PC-3 (cell line): ENCODE data around the gene RHOH.

Source experiments
- EZH2 ChIP-seq: fragments of 300-600 bp; sonication (generic); IDR thresholded peaks from one replicate; pipeline ENCODE4 v1.6.1; 2017; ENCODE audit warnings: antibody characterized with exemption, mild to moderate bottlenecking, low read length; ENCODE audit not compliant: unreplicated experiment
- TF ChIP-seq, protein P1 (sequence below): fragments of 300-600 bp; sonication (generic); conservative IDR thresholded peaks from 2 replicates; pipeline ENCODE4 v1.5.1; 2017; ENCODE audit warnings: antibody characterized with exemption, low read depth, mild to moderate bottlenecking, low read length

DNA sequence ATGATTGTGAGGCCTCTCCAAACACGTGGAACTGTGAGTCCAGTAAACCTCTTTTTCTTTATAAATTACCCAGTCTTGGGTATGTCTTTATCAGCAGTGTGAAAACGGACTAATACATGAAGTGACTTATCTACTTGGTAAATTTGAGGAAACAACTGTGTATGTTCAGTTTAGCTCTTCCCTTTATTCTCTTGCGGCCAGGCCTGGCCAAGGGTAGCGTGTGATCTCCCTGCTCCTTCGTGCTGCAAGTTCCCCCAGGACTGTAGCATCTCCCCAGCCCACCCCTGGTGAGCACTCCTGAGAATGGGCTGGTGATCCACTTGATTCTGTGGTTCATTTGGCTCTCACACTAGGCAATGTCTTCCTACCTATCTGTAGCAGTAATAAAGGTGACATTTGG lies 85.1 kb downstream of the RHOH start:
- TF ChIP-seq EZH2: no peak
- TF ChIP-seq, protein P1, sequence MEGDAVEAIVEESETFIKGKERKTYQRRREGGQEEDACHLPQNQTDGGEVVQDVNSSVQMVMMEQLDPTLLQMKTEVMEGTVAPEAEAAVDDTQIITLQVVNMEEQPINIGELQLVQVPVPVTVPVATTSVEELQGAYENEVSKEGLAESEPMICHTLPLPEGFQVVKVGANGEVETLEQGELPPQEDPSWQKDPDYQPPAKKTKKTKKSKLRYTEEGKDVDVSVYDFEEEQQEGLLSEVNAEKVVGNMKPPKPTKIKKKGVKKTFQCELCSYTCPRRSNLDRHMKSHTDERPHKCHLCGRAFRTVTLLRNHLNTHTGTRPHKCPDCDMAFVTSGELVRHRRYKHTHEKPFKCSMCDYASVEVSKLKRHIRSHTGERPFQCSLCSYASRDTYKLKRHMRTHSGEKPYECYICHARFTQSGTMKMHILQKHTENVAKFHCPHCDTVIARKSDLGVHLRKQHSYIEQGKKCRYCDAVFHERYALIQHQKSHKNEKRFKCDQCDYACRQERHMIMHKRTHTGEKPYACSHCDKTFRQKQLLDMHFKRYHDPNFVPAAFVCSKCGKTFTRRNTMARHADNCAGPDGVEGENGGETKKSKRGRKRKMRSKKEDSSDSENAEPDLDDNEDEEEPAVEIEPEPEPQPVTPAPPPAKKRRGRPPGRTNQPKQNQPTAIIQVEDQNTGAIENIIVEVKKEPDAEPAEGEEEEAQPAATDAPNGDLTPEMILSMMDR: no peak
